Stimulated activated CD4-positive, alpha-beta T cell treated with anti-CD3 and anti-CD28 coated beads, Interleukin-12 subunit alpha, Interleukin-12 subunit beta, amount 100 ng/mL, for 4 hours (primary cell): ENCODE measurements around the gene RNF31.

Experiments used
- DNase-seq: peaks from one replicate; pipeline ENCODE4 v3.0.0-alpha.2; 2020

Gene RNF31

DNA sequence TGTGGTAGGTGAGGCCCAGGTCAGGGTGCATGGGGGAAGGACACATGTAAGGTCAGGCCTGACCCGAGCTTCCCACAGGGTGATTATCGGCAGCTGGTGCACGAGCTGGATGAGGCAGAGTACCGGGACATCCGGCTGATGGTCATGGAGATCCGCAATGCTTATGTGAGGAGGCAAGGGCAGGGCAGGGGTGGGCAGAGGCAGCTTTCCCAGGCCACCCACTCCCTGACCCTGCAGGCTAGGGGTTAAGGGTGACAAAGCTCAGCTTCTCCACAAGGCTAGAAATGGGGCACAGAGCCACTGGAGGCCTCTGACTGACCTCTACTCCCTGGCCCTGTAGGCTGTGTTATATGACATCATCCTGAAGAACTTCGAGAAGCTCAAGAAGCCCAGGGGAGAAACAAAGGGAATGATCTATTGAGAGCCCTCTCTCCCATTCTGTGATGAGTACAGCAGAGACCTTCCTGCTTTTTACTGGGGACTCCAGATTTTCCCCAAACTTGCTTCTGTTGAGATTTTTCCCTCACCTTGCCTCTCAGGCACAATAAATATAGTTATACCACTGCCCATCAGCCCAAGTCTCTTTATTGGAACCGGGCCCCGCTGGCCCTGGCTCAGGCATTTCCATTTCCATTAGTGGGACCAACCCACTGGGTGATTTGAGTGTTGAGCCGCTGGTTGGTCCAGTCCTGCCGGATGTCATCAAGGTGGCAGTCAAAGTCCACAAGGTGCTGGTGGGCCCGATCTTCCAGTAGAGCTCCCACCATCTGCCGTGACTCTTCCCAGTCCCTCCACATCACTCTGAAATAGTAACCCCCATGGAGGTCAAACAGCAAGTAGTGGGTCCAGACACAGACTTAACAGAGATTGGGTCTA, 8.7 kb upstream of the RNF31 start:
- no peak for DNase-seq

DNA sequence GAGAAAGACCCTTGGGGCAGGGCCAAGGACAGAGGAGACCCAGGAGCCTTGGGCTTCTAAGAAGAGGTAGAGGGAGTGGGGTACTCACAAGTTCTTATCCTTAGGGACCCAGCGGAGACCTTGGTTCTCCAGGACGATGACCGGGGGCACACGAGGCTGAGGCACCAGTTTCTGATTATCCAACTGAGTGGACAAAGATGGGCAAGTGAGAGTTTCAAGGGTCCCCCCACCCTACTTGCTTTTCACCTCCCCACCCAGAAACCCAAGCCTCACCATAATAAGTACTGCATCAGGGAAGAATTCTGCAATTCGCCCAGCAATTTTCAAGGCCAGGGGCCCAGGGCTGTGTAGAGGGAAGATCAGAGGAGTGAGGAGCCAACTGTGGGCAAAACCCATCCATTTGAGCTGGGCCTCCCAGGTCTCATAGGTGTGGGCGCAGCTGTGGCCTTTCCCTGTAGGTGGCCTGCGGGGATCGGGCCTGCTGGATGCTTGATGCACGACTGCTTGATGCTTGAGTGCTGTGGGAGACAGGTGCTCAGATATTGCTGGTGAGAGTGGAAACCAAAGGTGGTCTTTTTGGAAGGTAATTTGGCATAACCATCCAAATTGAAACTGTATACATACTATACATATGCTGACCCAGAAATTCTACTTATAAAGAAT, 7.9 kb upstream of the RNF31 start:
- no peak for DNase-seq

DNA sequence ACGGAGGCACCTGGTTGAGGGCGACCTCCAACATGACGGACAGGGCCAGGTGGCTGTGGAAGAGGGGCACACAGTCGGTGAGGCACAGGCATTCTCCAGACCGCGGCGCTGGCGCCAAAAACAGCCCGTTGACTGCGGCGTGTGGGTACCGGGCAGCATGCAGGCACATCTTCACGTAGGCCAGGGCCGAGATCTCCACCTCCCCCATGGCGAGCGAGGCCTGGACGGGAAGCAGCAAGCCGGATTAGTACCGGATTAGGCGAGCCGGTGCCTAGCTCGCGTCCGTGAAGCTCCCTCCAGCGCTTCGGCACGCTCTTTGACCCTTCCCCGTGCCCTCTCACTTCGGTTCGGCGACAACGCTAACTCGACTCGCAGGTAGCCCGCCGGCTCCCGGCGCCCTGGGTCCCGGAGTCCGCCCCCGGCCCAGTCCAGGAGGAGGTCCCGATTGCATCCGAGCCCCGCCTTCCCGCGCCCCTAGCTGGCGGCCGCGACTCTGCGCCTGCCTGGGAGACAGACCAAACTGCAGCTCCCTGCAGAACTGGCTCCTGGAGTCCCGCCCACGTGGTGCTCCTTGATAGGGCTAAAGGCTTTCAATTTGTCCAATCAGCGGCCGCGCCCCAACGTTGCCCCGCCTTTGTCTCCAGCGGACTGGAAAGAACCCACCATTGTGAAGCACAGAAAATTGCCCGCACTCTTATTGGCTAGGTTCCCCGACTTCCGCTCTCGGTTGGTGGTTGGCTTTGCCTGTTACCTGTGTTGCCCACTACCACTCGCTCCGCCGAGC, 6.0 kb upstream of the RNF31 start, which contains the start of gene EMC9:
Gene EMC9 (minus strand): TSS at position 495 of the 784 bp plus-strand sequence. CDS start 287 bp downstream, at position 208.
- peak; percentile 99 for DNase-seq

DNA sequence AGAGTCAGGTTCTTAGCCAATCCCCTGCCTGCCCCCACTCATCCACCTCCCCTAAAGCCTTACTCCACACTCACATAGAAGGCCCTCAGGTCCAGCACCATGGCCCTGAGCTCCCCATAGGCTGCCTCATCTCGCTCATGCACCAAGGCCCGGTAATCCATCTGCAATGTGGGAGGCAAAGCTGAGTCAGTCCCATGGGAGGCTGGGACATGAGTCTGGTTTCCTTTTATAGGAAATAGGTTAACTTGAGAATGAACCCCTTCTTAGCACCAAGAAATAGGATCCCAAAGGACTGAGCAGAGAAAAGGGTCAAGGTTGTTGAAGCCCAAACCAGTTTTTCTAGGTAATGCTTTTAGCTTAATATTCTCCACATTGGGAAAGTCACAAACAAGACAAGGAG, 3.8 kb upstream of the RNF31 start:
- DNase-seq: no peak

DNA sequence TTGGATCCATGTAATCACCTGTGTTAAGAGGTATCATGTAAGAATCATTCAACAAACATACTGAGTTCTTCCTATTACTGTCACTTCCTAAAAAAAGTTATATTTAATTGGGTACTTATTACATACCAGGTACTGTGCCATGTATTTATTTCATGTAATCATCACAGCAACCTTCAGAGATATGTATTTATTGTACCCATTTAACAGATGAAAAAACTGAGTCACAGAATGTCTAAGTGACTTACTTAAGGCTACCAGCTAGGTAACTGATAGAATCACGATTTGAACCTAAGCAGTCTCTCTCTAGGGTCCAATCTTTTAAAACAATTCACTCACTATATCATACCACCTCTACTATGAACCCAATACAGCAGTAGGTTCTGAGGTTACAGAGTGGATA, 2.8 kb upstream of the RNF31 start:
- DNase-seq: no peak

DNA sequence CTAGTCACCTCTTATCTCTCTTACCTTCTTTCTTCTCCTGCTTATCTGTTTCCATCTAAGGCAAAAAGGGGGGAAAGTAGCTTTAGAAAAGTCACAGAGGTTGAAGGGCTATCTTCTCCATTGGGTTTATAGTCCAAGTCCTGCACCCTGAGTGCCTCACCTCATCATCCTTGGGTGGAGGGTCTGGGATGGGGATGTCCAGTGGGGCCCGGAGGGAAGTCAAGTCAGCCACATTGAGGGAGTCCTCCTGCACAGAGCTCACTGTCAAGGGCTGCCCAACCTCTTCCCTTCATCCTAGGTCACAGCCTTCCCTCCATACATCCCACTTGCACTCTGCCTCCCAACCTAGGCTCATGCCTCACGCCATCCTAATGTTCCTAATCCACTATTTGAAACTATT, 2.1 kb upstream of the RNF31 start:
- DNase-seq: no peak

DNA sequence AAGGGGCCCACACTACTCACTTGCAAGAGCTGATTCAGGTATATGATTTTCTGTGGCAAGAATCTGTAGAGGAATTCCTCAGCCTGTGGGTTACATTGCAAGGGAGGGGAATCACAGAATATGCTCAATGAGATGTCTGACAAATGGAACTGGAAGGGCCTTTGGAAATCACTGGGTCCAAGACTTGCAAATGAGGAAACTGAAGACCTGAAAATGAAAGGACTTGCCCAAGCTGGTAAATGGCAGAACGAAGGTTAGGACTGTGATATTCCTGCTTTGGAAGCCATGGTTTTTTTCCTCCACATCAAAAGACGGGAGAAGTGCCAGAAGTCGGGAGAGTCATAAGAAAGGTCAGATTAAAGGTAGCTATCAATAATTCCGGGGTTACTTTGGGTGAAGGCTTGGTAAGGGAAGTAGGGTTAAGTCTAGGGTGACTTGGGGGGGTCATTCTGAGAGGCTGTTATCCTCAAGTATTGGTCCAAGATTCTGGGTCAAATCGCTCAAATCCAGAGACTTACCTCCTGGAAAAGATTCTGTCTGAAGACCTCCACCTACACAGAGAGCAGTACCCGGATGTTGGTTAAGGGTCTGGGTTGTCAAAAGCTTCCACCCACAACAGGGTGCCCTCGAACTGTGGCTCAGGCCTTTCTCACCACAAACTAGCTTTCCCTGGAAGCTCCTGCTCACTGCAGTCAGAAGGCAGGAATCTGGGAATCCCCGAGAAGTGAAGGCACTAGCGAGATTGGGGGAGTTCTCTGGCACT, 1.4 kb upstream of the RNF31 start:
- no peak for DNase-seq

DNA sequence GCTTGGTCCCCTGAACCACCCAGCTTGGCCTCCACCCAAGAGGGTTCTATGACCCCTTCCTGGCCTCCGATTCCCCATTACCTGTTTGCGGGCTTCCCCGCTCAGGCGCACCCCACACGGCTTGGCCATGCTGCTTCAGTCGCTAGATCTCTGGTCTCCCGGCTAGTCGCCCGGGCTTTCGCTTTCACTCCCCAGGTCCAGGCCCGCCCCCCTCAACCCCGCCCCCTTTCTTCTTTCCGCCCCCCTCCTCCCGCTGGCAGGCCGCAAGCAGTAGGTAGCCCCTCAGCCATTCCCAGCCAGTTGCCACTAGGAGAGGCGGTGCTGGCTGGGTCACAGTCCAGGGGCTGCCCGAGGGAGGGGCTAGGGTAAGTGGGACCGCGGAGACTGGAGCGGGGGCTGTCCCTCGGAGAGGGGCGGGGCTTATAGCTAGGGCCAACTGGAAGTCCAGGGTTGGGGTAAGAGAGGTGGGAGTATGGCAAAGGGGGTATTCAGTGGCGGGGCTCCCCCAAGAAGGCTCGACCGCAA, 783 bp upstream of the RNF31 start, which contains the start of gene PSME2:
Gene PSME2 (minus strand): TSS at position 158 of the 525 bp plus-strand sequence. CDS start 29 bp downstream, at position 129.
- peak; percentile 77 for DNase-seq

DNA sequence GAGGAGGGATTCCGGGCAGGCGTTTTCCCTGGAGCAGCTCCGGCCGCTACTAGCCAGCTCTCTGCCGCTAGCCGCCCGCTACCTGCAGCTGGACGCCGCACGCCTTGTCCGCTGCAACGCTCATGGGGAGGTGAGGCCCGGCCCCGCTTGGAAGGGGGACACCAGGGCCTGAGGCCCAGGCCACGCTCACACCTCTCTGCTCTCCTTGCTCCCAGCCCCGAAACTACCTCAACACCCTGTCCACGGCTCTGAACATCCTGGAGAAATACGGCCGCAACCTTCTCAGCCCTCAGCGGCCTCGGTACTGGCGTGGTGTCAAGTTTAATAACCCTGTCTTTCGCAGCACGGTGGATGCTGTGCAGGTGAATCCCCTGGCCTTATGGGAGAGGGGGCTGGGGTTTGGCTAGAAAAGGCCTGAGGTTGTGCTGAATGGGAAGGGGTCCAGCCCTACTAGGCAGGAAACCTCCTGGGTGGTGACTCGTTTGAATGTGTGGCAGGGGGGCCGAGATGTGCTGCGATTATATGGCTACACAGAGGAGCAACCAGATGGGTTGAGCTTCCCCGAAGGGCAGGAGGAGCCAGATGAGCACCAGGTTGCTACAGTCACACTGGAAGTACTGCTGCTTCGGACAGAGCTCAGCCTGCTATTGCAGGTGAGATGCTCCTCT, 597 bp downstream of the RNF31 start:
- DNase-seq: no peak

DNA sequence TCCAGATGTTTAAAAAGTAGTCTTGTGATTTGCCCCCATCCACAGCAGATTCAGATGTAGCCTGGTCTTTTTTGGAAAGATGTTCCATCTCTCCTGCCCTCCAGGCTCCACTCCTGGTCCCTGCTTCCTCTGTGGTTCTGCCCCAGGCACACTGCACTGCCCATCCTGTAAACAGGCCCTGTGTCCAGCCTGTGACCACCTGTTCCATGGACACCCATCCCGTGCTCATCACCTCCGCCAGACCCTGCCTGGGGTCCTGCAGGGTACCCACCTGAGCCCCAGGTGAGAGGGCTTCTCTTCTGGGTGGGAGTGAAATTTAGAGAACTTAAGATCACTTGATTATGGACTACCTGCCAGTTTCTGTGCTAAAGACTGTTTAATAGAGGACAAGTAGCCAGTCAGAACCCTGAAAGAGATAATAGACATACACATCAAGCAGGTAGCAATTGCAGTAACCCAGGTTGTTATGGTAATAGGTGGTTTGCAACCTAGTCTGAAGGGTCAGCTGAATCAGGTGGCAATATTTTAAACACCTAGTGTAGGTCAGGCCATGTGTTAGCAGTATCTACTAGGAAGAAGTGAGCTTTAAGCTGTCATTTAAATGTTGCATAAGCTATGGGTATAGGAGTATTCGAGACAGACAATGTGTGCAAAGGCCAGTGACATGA, 2.1 kb downstream of the RNF31 start:
- no peak for DNase-seq

DNA sequence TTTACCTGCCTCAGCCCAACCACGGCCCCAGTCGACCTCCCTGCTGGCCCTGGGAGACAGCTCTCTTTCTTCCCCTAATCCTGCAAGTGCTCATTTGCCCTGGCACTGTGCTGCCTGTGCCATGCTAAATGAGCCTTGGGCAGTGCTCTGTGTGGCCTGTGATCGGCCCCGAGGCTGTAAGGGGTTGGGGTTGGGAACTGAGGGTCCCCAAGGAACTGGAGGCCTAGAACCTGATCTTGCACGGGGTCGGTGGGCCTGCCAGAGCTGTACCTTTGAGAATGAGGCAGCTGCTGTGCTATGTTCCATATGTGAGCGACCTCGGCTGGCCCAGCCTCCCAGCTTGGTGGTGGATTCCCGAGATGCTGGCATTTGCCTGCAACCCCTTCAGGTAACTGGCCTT, 2.8 kb downstream of the RNF31 start:
- DNase-seq: no peak

DNA sequence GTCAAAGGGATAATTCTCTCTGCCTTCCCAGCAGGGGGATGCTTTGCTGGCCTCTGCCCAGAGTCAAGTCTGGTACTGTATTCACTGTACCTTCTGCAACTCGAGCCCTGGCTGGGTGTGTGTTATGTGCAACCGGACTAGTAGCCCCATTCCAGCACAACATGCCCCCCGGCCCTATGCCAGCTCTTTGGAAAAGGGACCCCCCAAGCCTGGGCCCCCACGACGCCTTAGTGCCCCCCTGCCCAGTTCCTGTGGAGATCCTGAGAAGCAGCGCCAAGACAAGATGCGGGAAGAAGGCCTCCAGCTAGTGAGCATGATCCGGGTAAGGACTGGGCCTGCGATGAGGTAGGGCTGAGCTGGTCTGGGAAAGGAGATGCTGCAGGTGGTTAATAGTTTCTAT, 3.3 kb downstream of the RNF31 start:
- no peak for DNase-seq

DNA sequence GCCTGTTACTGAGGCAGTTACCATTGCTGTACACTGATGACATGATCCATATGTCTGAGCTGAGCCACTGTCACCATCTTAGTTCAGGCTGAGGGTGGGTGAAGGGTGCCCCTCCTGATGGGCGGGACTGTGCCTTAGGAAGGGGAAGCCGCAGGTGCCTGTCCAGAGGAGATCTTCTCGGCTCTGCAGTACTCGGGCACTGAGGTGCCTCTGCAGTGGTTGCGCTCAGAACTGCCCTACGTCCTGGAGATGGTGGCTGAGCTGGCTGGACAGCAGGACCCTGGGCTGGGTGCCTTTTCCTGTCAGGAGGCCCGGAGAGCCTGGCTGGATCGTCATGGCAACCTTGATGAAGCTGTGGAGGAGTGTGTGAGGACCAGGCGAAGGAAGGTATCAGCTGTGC, 3.7 kb downstream of the RNF31 start:
- no peak for DNase-seq

DNA sequence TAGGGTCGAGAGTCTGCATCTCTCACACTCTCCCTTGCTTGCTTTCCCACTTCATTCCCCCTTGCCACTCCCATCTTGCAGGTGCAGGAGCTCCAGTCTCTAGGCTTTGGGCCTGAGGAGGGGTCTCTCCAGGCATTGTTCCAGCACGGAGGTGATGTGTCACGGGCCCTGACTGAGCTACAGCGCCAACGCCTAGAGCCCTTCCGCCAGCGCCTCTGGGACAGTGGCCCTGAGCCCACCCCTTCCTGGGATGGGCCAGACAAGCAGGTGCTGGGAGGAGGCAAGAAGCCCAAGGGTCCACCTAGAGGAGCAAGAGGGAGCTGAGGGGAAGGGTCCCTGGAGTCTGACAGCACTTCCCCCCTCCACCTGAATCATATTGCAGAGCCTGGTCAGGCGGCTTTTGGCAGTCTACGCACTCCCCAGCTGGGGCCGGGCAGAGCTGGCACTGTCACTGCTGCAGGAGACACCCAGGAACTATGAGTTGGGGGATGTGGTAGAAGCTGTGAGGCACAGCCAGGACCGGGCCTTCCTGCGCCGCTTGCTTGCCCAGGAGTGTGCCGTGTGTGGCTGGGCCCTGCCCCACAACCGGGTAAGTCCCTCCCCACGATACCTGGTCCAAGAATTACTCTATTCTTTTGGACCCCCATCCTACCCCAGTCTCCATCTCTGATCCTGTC, 4.2 kb downstream of the RNF31 start:
- DNase-seq: no peak

DNA sequence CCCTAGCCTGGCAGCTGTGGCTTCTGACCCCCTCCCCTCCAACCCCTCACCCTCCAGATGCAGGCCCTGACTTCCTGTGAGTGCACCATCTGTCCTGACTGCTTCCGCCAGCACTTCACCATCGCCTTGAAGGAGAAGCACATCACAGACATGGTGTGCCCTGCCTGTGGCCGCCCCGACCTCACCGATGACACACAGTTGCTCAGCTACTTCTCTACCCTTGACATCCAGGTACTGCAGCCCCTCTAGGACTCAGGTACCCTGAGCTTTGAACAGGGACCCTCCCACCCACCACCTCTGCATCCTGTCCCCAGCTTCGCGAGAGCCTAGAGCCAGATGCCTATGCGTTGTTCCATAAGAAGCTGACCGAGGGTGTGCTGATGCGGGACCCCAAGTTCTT, 7.8 kb downstream of the RNF31 start:
- DNase-seq: no peak

DNA sequence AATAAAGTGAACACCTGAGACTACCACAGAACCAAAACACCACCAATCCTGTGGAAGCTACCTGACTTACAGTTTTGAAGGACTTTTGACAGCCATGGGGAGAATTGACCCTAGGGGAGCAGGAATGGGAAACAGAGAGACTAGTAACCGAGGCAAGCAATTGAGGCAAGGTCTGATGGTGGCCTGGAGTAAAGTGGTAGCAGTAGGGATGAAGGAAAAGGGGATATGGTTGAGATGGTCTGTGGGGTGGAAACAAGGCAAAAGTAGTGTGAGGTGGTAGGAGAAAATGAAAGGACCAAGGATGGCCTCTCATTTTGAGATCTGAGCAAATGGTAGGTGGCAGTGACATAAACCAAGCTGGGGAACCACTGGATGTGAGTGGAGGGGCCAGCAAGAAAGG, 9.5 kb downstream of the RNF31 start:
- DNase-seq: no peak

DNA sequence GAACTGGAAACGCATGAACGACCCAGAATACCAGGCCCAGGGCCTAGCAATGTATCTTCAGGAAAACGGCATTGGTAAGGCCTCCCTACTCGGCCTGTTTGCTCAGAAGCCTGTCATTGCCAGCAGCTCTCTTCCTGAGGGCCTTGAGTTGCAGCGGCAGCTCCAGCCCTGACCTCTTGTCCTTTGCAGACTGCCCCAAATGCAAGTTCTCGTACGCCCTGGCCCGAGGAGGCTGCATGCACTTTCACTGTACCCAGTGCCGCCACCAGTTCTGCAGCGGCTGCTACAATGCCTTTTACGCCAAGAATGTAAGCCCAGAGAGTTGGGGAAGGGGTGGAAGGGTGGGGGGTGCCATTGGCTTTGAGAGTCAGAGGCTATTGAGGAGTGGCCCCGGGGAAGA, 10.0 kb downstream of the RNF31 start:
- DNase-seq: no peak

DNA sequence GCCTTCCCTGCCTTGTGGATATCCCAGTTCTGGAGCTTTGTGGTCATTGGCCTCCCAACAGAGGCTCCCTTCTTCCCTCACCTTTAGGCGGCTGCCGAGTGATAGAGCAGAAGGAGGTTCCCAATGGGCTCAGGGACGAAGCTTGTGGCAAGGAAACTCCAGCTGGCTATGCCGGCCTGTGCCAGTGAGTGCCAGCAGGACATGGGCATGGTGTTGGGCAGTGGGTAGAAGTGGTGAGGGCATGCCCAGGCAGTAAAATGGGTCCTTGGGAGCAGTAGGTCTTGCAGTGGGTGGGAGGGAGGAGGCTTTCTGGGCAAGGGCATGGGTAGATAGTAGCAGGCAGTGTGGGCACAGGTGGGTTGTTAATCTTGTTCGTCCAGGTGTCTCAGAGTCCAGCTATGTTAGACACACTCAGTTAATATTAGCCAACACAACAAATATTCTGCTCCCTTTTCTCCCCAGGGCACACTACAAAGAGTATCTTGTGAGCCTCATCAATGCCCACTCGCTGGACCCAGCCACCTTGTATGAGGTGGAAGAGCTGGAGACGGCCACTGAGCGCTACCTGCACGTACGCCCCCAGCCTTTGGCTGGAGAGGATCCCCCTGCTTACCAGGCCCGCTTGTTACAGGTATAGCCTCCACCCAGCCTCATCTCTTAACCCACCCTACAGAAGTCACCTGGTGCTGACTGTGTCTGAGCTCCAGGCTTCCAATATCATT, 12.6 kb downstream of the RNF31 start:
- DNase-seq: no peak

DNA sequence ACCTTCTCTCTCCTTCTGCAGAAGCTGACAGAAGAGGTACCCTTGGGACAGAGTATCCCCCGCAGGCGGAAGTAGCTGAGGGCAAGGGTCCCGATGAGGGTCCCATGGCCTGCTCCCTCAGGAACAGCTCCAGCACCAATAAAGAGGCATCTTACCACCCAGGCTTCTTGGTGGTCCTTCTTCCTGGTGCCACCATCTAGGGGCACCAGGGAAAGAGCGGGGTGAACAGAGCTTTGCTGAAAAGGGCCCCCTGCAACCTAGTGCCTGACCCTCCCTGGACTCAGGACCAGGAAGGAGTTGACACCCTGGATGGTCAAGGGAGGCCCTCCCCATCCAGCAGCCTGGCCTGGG, 13.2 kb downstream of the RNF31 start:
- DNase-seq: no peak
